ENCODE measurements around the gene SMOC1. TPM values are rescaled to one million over a fixed set of nuclear protein-coding genes. Genes with fewer than 3 reads are reported as not detected.

The SMOC1 gene
- total and polyA plus RNA-seq, 2 of the 8 experiments (the other 6 are each of a cell fraction or from before 2014, with no cell fraction given): 1.6 to 2.4 TPM

- Histone ChIP-seq H4K20me1 (replicated peaks in 1 of 2; ENCODE audit: control insufficient read depth in 1 of 2, insufficient read depth in 2 of 2, low read length in 2 of 2) (no peaks in the 10 kb centered on the region), H3K23ac (ENCODE audit: insufficient read length) (no peak overlapping the region), H2BK15ac (ENCODE audit: low read length) (no peak overlapping the region), H2AK5ac (ENCODE audit: low read depth, low read length) (no peak overlapping the region), H3K4me2 (ENCODE audit: insufficient read depth in 1 of 2, low read depth in 2 of 2, low read length in 2 of 2) (no peak overlapping the region), H3K36me3 (ENCODE audit: control insufficient read depth in 2 of 4, insufficient read depth in 4 of 4, low read length in 3 of 4) (no peaks in the 10 kb centered on the region), H3K4me3 (ENCODE audit: extremely low read depth in 1 of 4, insufficient read depth in 2 of 4, low read depth in 3 of 4, low read length in 4 of 4) (no peak overlapping the region), H4K8ac (ENCODE audit: extremely low read depth, insufficient read depth, low read length) (no peak overlapping the region), H3K56ac (replicated peaks; ENCODE audit: insufficient read length, low read depth, low read length) (no peak overlapping the region), H3K14ac (ENCODE audit: insufficient read length) (no peak overlapping the region), H3K79me2 (ENCODE audit: control insufficient read depth in 1 of 2, insufficient read depth in 2 of 2, low read length in 2 of 2) (no peaks in the 10 kb centered on the region), H2BK5ac (ENCODE audit: low read depth, low read length) (no peak overlapping the region), H2AFZ (ENCODE audit: low read length) (no peak overlapping the region), H3K79me1 (ENCODE audit: low read depth, low read length) (no peaks in the 10 kb centered on the region), H2BK120ac (replicated peaks; ENCODE audit: low read depth, low read length) (no peak overlapping the region), H4K5ac (ENCODE audit: insufficient read length, low read depth, low read length) (no peak overlapping the region), H4K91ac (replicated peaks; ENCODE audit: insufficient read length, low read length) (no peak overlapping the region), H2BK12ac (ENCODE audit: low read depth, low read length) (no peak overlapping the region), H3K23me2 (ENCODE audit: low read depth, low read length) (no peaks in the 10 kb centered on the region), H3K27ac (ENCODE audit: low read depth, low read length) (no peak overlapping the region), H2BK20ac (ENCODE audit: low read length) (no peak overlapping the region), H3K18ac (ENCODE audit: extremely low read depth, low read length) (no peak overlapping the region), H3K9ac (replicated peaks in 1 of 4; ENCODE audit: extremely low read depth in 1 of 4, low read depth in 3 of 4, low read length in 3 of 4) (no peak overlapping the region), H3K9me3 (ENCODE audit: insufficient read depth in 2 of 2, low read depth in 1 of 2, low read length in 1 of 2) (no peaks in the 10 kb centered on the region), H3K27me3 (replicated peaks in 1 of 4; ENCODE audit: control insufficient read depth in 3 of 4, extremely low read depth in 1 of 4, insufficient read depth in 3 of 4, low read length in 3 of 4) (no peaks in the 10 kb centered on the region), H3K4ac (replicated peaks; ENCODE audit: insufficient read length, low read depth, low read length) (no peak overlapping the region), H3K4me1 (replicated peaks in 1 of 4; ENCODE audit: control insufficient read depth in 3 of 4, insufficient read depth in 4 of 4, low read length in 3 of 4) (no peaks in the 10 kb centered on the region; a peak in 1 of 7 replicates)
- WGBS, 2 experiments (ENCODE audit: extremely low coverage in 1 of 2, insufficient coverage in 1 of 2, insufficient read length in 1 of 2, insufficient replicate concordance in 2 of 2, low coverage in 1 of 2, low lambda C conversion rate in 2 of 2, missing lambda C conversion rate in 1 of 2): 94% methylated on average over 16 of the region's 16 CpGs; no CpG with 5 or more reads in 1 of the 2 experiments
- POLR2A ChIA-PET (ENCODE audit: partially characterized antibody): no interaction called here
- TF ChIP-seq HDAC6 (IDR thresholded peaks at IDR 0.05; ENCODE audit: low read depth, low read length): no peak
- no peak for DNase-seq (ENCODE audit: low read depth in 1 of 2, low spot score in 2 of 2)
- CTCF ChIA-PET (ENCODE audit: partially characterized antibody): interaction anchor here (0.6 to 2.2 kb wide), 5 partner anchors 10 to 482 kb away, joined by 3 to 10 read pairs (median 3); no protein-coding TSS in a partner anchor
- FAIRE-seq: no peak
Observed at GRCh38 chr14:69953266-69953915, 74.2 kb downstream of the SMOC1 start.

All from H1 (cell line).